B cell (primary cell): ENCODE results near the gene TAF10. TPM values are rescaled to one million over a fixed set of nuclear protein-coding genes. Genes with fewer than 3 reads are reported as not detected.

Experiments
- ATAC-seq: fragments of 200-7000 bp; cut with Tn5 transposase; one replicate; pipeline ENCODE4 v1.10.0; 2021; ENCODE audit warnings: low read depth, mild to moderate bottlenecking, moderate number of reproducible peaks, moderate library complexity
- CTCF ChIA-PET: fragments of 350-600 bp; sonication (Branson Sonifier 250); formaldehyde crosslinking; loops from one replicate; lab custom pipeline; 2021; ENCODE audit warnings: antibody characterized with exemption, inconsistent platforms; lab: Charles Lee
- POLR2A ChIA-PET: fragments of 350-600 bp; sonication (Branson Sonifier 250); formaldehyde crosslinking; loops from one replicate; lab custom pipeline; 2021; ENCODE audit warnings: antibody characterized with exemption; lab: Charles Lee
- DNase-seq: peaks from one replicate; pipeline ENCODE4 v3.0.0; 2013
- H2AFZ ChIP-seq: 2 replicates; pipeline ENCODE4 v1.6.1; 2012; ENCODE audit warnings: mild to moderate bottlenecking, low read depth, low read length; ENCODE audit not compliant: insufficient read depth, poor library complexity, severe bottlenecking
- H3K27ac ChIP-seq, 2 donors: 1 replicate in 1 of 2; 2 replicates in 1 of 2; pipeline ENCODE4 v1.5.1; 2012 to 2013; ENCODE audit warnings: low read length in 2 of 2, mild to moderate bottlenecking in 2 of 2, moderate library complexity in 1 of 2
- H3K27me3 ChIP-seq, 4 experiments: fragments of 200-600 bp in 1 of 4; sonication (generic) in 1 of 4; replicated peaks in 1 of 4; 1 replicate in 2 of 4; 2 replicates in 2 of 4; pipeline versions ENCODE4 v1.6.1 to v1.7.0; 2013 to 2016; ENCODE audit warnings: low read length in 3 of 4, mild to moderate bottlenecking in 2 of 4, mixed read lengths in 1 of 4, moderate library complexity in 1 of 4; ENCODE audit not compliant: insufficient read depth in 4 of 4, control insufficient read depth in 3 of 4; ENCODE audit errors: control extremely low read depth in 1 of 4
- H3K36me3 ChIP-seq, 2 experiments: replicated peaks in 1 of 2; 1 replicate in 1 of 2; 2 replicates in 1 of 2; pipeline versions ENCODE4 v1.6.1 to v1.7.1; 2013; ENCODE audit warnings: low read length in 1 of 2; ENCODE audit not compliant: insufficient read depth in 2 of 2, control insufficient read depth in 1 of 2; ENCODE audit errors: control extremely low read depth in 1 of 2, extremely low read depth in 1 of 2
- H3K4me1 ChIP-seq, 2 donors: fragments of 200-600 bp in 1 of 2; sonication (generic) in 1 of 2; 1 replicate in 1 of 2; 2 replicates in 1 of 2; pipeline versions ENCODE4 v1.5.1 to v1.6.1; 2013 to 2017; ENCODE audit warnings: low read length in 2 of 2; ENCODE audit not compliant: control insufficient read depth in 2 of 2, insufficient read depth in 2 of 2
- H3K4me2 ChIP-seq: replicated peaks from 2 replicates; pipeline ENCODE3; 2012; ENCODE audit warnings: mild to moderate bottlenecking, low read depth, low read length; ENCODE audit not compliant: poor library complexity, severe bottlenecking
- H3K4me3 ChIP-seq, 5 experiments: fragments of 200-600 bp in 1 of 5; sonication (generic) in 1 of 5; 1 replicate in 3 of 5; 2 replicates in 2 of 5; pipeline versions ENCODE4 v1.5.1 to v1.7.0; 2011 to 2016; ENCODE audit warnings: low read length in 4 of 5, mild to moderate bottlenecking in 4 of 5, low read depth in 2 of 5, control low read depth in 1 of 5, moderate library complexity in 1 of 5; ENCODE audit not compliant: insufficient read depth in 1 of 5; ENCODE audit errors: control extremely low read depth in 1 of 5, extremely low read depth in 1 of 5
- H3K79me2 ChIP-seq: fragments of 200-600 bp; sonication (generic); one replicate; pipeline ENCODE4 v1.6.0; 2016; ENCODE audit warnings: low read length; ENCODE audit not compliant: control insufficient read depth, insufficient read depth
- H3K9ac ChIP-seq: fragments of 200-600 bp; sonication (generic); 2 replicates; pipeline ENCODE4 v1.6.1; 2017; ENCODE audit warnings: mild to moderate bottlenecking, low read length, moderate library complexity
- H3K9me3 ChIP-seq, 3 donors: one replicate each; pipeline versions ENCODE4 v1.6.1 to v1.7.1; 2013; ENCODE audit warnings: low read length in 2 of 3; ENCODE audit not compliant: control insufficient read depth in 2 of 3, insufficient read depth in 1 of 3; ENCODE audit errors: control extremely low read depth in 1 of 3
- H4K20me1 ChIP-seq: 2 replicates; pipeline ENCODE4 v1.6.0; 2012; ENCODE audit warnings: mild to moderate bottlenecking, low read length; ENCODE audit not compliant: insufficient read depth, control insufficient read depth, poor library complexity, severe bottlenecking
- H3K27ac Mint-ChIP-seq: one replicate; pipeline ENCODE4 v1.8.0; 2021; ENCODE audit warnings: mixed read lengths
- H3K27me3 Mint-ChIP-seq: one replicate; pipeline ENCODE4 v1.8.0; 2021; ENCODE audit warnings: mixed read lengths
- H3K4me1 Mint-ChIP-seq: one replicate; pipeline ENCODE4 v1.8.0; 2021; ENCODE audit warnings: mixed read lengths
- H3K4me3 Mint-ChIP-seq: one replicate; pipeline ENCODE4 v1.8.0; 2021; ENCODE audit warnings: mixed read lengths
- H3K9me3 Mint-ChIP-seq: one replicate; pipeline ENCODE4 v1.8.0; 2022; ENCODE audit warnings: mixed read lengths; ENCODE audit not compliant: insufficient read depth
- CTCF ChIP-seq: fragments of 200-600 bp; IDR thresholded peaks from one replicate; pipeline ENCODE4 v1.8.0; 2022; ENCODE audit warnings: antibody characterized with exemption, mild to moderate bottlenecking
- EZH2 ChIP-seq: IDR thresholded peaks from 2 replicates; pipeline ENCODE4 v1.6.1; 2012; ENCODE audit warnings: borderline replicate concordance, low read depth, mild to moderate bottlenecking, moderate library complexity, low read length; ENCODE audit not compliant: insufficient read depth, poor library complexity, severe bottlenecking
- WGBS: methylation state at CpG from one replicate; pipeline ENCODE4 v1.1.5; 2013; ENCODE audit warnings: missing lambda C conversion rate; ENCODE audit not compliant: insufficient coverage; 5-methylcytosine and 5-hydroxymethylcytosine counted together
- intact Hi-C: fragments of 100-400 bp; cut with micrococcal nuclease; formaldehyde crosslinking; loops from one replicate; pipeline ENCODE4 v1.10.0; 2022
- polyA plus RNA-seq: library from polyadenylated mRNA; depleted of rRNA; stranded (reverse); fragments of >200 nt; gene quantifications from 2 replicates; pipeline ENCODE4 v1.2.3, GENCODE V29; 2012
- total RNA-seq, 2 donors: library from RNA; stranded (reverse); fragments of 120-200 nt in 1 of 2; gene quantifications; 1 replicate in 1 of 2; 2 replicates in 1 of 2; pipeline versions ENCODE4 v1.2.3 to v1.2.4, GENCODE V29; 2013 to 2022

Gene TAF10
- total and polyA plus RNA-seq, 2 donors (not counting 1 experiment from before 2014, with no cell fraction given) = 114 to 156 TPM

GRCh38 chr11:6622261-6623171 lies 10.5 kb upstream of the TAF10 start:
- CTCF ChIA-PET = interaction anchor here (0.9 to 2.3 kb wide), 5 partner anchors 10 to 134 kb away, joined by 3 to 12 read pairs (median 4); partner anchors contain the start of gene TAF10
- H3K4me1 ChIP-seq = peaks cover 21 to 34% of the 10 kb centered on the region in 2 donors
- POLR2A ChIA-PET = interaction anchor here (1.1 to 2.1 kb wide), 3 partner anchors 10 to 15 kb away, joined by 4 to 7 read pairs (median 6); partner anchors contain the start of gene TAF10
- no peaks in the 10 kb centered on the region for H3K36me3 ChIP-seq
- DNase-seq = no peak
- H3K4me3 Mint-ChIP-seq = no peak overlapping the region
- H3K27ac Mint-ChIP-seq = no peak overlapping the region
- no peak overlapping the region for H2AFZ ChIP-seq
- TF ChIP-seq CTCF = no peak
- TF ChIP-seq EZH2 = no peak
- WGBS = 87% methylated on average over 22 of the region's 24 CpGs
- no peaks in the 10 kb centered on the region for H3K27me3 ChIP-seq
- no peaks in the 10 kb centered on the region for H3K9me3 ChIP-seq
- H3K9ac ChIP-seq = no peak overlapping the region
- no peak for ATAC-seq
- intact Hi-C loops = no loop called here
- H3K27me3 Mint-ChIP-seq = no peaks in the 10 kb centered on the region
- no peaks in the 10 kb centered on the region for H4K20me1 ChIP-seq
- peaks cover 12% of the 10 kb centered on the region for H3K4me1 Mint-ChIP-seq
- no peak overlapping the region for H3K4me3 ChIP-seq
- H3K79me2 ChIP-seq = peaks cover 17% of the 10 kb centered on the region
- no peaks in the 10 kb centered on the region for H3K9me3 Mint-ChIP-seq
- H3K27ac ChIP-seq = no peak overlapping the region
- H3K4me2 ChIP-seq = no peak overlapping the region
